GM23248 (cell line): ENCODE data around the gene NEB. TPM values are rescaled to one million over a fixed set of nuclear protein-coding genes. Genes with fewer than 3 reads are reported as not detected.

ENCODE experiments used
- DNase-seq: peaks from one replicate; pipeline ENCODE4 v3.0.0-alpha.2; 2015
- H2AFZ ChIP-seq: fragments of 200-600 bp; sonication (generic); 2 replicates; pipeline ENCODE4 v1.6.1; 2016; ENCODE audit warnings: antibody characterized with exemption
- H3F3A ChIP-seq: fragments of 200-600 bp; sonication (generic); 2 replicates; pipeline ENCODE4 v1.6.1; 2016; ENCODE audit warnings: mild to moderate bottlenecking, antibody characterized with exemption, mixed run types; ENCODE audit not compliant: insufficient read depth
- H3K27ac ChIP-seq: fragments of 200-600 bp; sonication (generic); 2 replicates; pipeline ENCODE4 v1.5.1; 2016; ENCODE audit warnings: mild to moderate bottlenecking
- H3K27me3 ChIP-seq: fragments of 200-600 bp; sonication (generic); replicated peaks from 2 replicates; pipeline ENCODE4 v1.6.1; 2016; ENCODE audit warnings: mild to moderate bottlenecking; ENCODE audit not compliant: insufficient read depth
- H3K36me3 ChIP-seq: fragments of 200-600 bp; sonication (generic); 2 replicates; pipeline ENCODE4 v1.6.1; 2016; ENCODE audit warnings: low read depth, mild to moderate bottlenecking
- H3K4me1 ChIP-seq: fragments of 200-600 bp; sonication (generic); 2 replicates; pipeline ENCODE4 v1.6.1; 2016; ENCODE audit warnings: mild to moderate bottlenecking; ENCODE audit not compliant: insufficient read depth
- H3K4me2 ChIP-seq: fragments of 200-600 bp; sonication (generic); one replicate; pipeline ENCODE4 v1.6.1; 2016; ENCODE audit warnings: mild to moderate bottlenecking; ENCODE audit not compliant: unreplicated experiment
- H3K4me3 ChIP-seq: fragments of 200-600 bp; sonication (generic); 2 replicates; pipeline ENCODE4 v1.5.1; 2016; ENCODE audit warnings: mild to moderate bottlenecking
- H3K79me2 ChIP-seq: fragments of 200-600 bp; sonication (generic); 2 replicates; pipeline ENCODE4 v1.6.1; 2016; ENCODE audit warnings: mild to moderate bottlenecking; ENCODE audit not compliant: insufficient read depth
- H3K9ac ChIP-seq: fragments of 200-600 bp; sonication (generic); 2 replicates; pipeline ENCODE4 v1.6.1; 2016; ENCODE audit warnings: mild to moderate bottlenecking
- H3K9me2 ChIP-seq: fragments of 200-600 bp; sonication (generic); 2 replicates; pipeline ENCODE4 v1.6.1; 2016; ENCODE audit warnings: mixed run types, mild to moderate bottlenecking, moderate library complexity; ENCODE audit not compliant: insufficient read depth
- H3K9me3 ChIP-seq: fragments of 200-600 bp; sonication (generic); one replicate; pipeline ENCODE4 v1.6.1; 2017; ENCODE audit warnings: low read depth
- H4K20me1 ChIP-seq: fragments of 200-600 bp; sonication (generic); 2 replicates; pipeline ENCODE4 v1.6.0; 2016; ENCODE audit not compliant: insufficient read depth
- EZH2 ChIP-seq: fragments of 200-600 bp; sonication (generic); IDR thresholded peaks from 2 replicates; pipeline ENCODE4 v1.6.1; 2018; ENCODE audit warnings: antibody characterized with exemption, mild to moderate bottlenecking; ENCODE audit not compliant: insufficient read depth, poor library complexity, severe bottlenecking
- EZH2phosphoT487 ChIP-seq: fragments of 200-600 bp; sonication (generic); IDR thresholded peaks from 2 replicates; pipeline ENCODE4 v1.6.1; 2018; ENCODE audit warnings: antibody characterized with exemption, moderate library complexity, mild to moderate bottlenecking, low read depth; ENCODE audit not compliant: insufficient read depth
- WGBS, 2 experiments: methylation state at CpG; one replicate each; pipeline ENCODE4 v1.1.6; 2015 to 2017; ENCODE audit warnings: low lambda C conversion rate in 2 of 2, low coverage in 1 of 2; ENCODE audit errors: missing lambda C conversion rate in 2 of 2; 5-methylcytosine and 5-hydroxymethylcytosine counted together
- in situ Hi-C: fragments of 300-500 bp; cut with MboI; formaldehyde crosslinking; loops from 2 replicates; pipeline ENCODE4 v1.15.0; 2020
- polyA plus RNA-seq: library from polyadenylated mRNA; unstranded; fragments of >200 nt; fragmentation: Nextera tagmentation; extraction: Ambion mirVana; gene quantifications from 2 replicates; pipeline ENCODE4 v1.2.1, GENCODE V29; 2016
- total RNA-seq: library from RNA; depleted of rRNA; stranded (reverse); fragments of >200 nt; shearing (Covaris generic); gene quantifications from 2 replicates; pipeline ENCODE4 v1.2.3, GENCODE V29; 2014

NEB gene
- total and polyA plus RNA-seq, 2 experiments from 2014 or later: 0.11 to 1.5 TPM

DNA sequence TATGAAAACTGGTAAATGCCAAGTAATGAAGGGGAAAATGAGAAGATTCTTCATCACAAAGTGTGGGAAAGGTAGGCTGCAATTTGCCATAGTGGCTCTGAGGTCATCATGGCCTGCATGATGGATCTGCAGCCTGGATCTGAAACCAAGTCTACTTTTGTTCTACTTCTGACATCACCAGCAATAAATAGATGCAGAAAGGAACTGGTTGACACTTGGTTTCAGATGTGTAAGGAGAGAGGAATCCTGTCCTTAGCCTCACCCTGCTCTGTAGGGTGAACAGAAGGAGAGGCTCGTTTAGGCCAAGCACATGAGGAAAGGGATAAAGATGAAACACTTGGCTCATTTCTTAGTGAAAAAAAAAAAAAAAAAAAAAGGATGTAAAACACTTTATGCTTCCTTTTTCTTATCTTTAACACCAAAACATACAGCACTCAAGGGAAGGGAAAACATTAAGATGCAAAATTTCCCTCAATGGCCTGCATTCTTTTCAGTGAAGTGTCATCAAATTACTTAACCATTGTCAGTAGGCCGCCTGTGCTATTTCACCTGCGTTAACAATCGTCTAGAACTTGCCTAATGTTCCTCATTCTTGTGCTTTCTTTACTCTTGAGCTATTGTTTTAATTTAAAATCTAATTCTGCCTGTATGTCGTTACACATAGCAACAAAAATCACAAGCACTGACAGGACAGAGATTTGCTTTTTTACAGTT is 3.9 kb downstream of the NEB start:
- H3K27ac ChIP-seq: peak overlapping the region; percentile 14; the same call in 1 of the 2 replicates
- 68 to 69% methylated on average over 5 of the region's 5 CpGs for WGBS, 2 experiments

GRCh38 chr2:151729837-151730236 is 4.4 kb downstream of the NEB start:
- WGBS, 2 experiments: 36 to 44% methylated on average over 1 of the region's 1 CpG

More for the DNA sequence above, 3.9 kb downstream of the NEB start:
- Histone ChIP-seq H3K4me1 (peaks cover 10% of the 10 kb centered on the region; the same call in 1 of the 2 replicates), H4K20me1 (no peaks in the 10 kb centered on the region), H2AFZ (no peak overlapping the region), H3K36me3 (no peaks in the 10 kb centered on the region), H3K9me2 (no peaks in the 10 kb centered on the region), H3K9ac (no peak overlapping the region), H3K4me2 (no peak overlapping the region), H3K79me2 (no peaks in the 10 kb centered on the region), H3K4me3 (no peak overlapping the region), H3K27me3 (no peaks in the 10 kb centered on the region), H3F3A (no peaks in the 10 kb centered on the region), H3K9me3 (no peaks in the 10 kb centered on the region)
- TF ChIP-seq EZH2: no peak
- TF ChIP-seq EZH2phosphoT487: no peak
- in situ Hi-C loops: no loop called here
- DNase-seq: peak; percentile 69

GRCh38 chr2:151729415-151729811 is 4.9 kb downstream of the NEB start:
- no peak overlapping the region for H2AFZ ChIP-seq
- H3K4me1 ChIP-seq: peaks cover 10% of the 10 kb centered on the region; the same call in 1 of the 2 replicates
- DNase-seq: no peak
- no peak overlapping the region for H3K9ac ChIP-seq
- H3K4me2 ChIP-seq: no peak overlapping the region
- no peak overlapping the region for H3K4me3 ChIP-seq
- H4K20me1 ChIP-seq: no peaks in the 10 kb centered on the region
- no peaks in the 10 kb centered on the region for H3F3A ChIP-seq
- no peaks in the 10 kb centered on the region for H3K9me2 ChIP-seq
- no peaks in the 10 kb centered on the region for H3K9me3 ChIP-seq
- H3K27ac ChIP-seq: no peak overlapping the region
- WGBS, 2 experiments: 87 to 94% methylated on average over 3 of the region's 3 CpGs
- H3K27me3 ChIP-seq: no peaks in the 10 kb centered on the region
- TF ChIP-seq EZH2phosphoT487: no peak
- no peak for TF ChIP-seq EZH2
- in situ Hi-C loops: no loop called here
- H3K36me3 ChIP-seq: no peaks in the 10 kb centered on the region
- no peaks in the 10 kb centered on the region for H3K79me2 ChIP-seq

More at GRCh38 chr2:151729837-151730236, 4.4 kb downstream of the NEB start:
- Histone ChIP-seq H3K27ac (peak overlapping the region; percentile 14; the same call in 1 of the 2 replicates), H3K9me2 (no peaks in the 10 kb centered on the region), H3K4me3 (no peak overlapping the region), H3K79me2 (no peaks in the 10 kb centered on the region), H3K27me3 (no peaks in the 10 kb centered on the region), H3K4me2 (no peak overlapping the region), H3K9ac (no peak overlapping the region; the same call in 1 of the 2 replicates), H4K20me1 (no peaks in the 10 kb centered on the region), H3F3A (no peaks in the 10 kb centered on the region), H2AFZ (no peak overlapping the region), H3K4me1 (peaks cover 10% of the 10 kb centered on the region; the same call in 1 of the 2 replicates), H3K9me3 (no peaks in the 10 kb centered on the region), H3K36me3 (no peaks in the 10 kb centered on the region)
- no peak for DNase-seq
- no peak for TF ChIP-seq EZH2phosphoT487
- in situ Hi-C loops: no loop called here

DNA sequence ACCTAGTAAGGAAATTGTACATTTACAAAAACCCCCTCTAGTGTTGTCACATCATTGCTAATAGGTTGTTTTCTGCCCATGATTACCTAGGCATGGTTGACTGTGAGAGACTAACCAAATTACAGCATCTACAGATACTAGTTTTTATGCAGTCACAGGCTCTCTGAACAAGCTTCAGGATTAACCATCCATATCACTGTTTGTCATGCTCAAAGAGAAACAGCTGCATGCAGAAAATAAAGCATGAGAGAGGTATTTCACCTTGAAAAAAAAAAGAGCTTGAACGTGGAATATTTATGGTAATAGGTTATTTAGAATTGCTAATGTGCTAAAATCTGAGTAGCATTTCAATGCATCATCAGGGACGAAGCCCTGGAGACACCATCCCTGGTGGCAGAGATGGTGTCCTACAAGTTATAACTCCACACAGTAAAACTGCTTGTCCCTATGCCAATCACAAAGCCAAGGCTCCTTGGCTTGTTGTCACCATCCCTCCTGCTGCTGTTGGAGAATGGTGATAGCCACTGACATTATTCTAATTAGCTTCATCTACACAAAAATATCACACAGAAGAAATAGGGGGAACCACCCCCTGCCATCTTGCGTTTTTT is 5.4 kb downstream of the NEB start:
- Histone ChIP-seq H3F3A (no peaks in the 10 kb centered on the region), H3K9me3 (no peaks in the 10 kb centered on the region), H2AFZ (no peak overlapping the region), H3K79me2 (no peaks in the 10 kb centered on the region), H4K20me1 (no peaks in the 10 kb centered on the region), H3K27me3 (no peaks in the 10 kb centered on the region), H3K4me1 (peaks cover 10% of the 10 kb centered on the region; the same call in 1 of the 2 replicates), H3K27ac (no peak overlapping the region), H3K4me3 (no peak overlapping the region), H3K9me2 (no peaks in the 10 kb centered on the region), H3K4me2 (no peak overlapping the region), H3K9ac (no peak overlapping the region), H3K36me3 (no peaks in the 10 kb centered on the region)
- in situ Hi-C loops: no loop called here
- DNase-seq: no peak
- TF ChIP-seq EZH2: no peak
- TF ChIP-seq EZH2phosphoT487: no peak
- 66 to 71% methylated on average over 3 of the region's 3 CpGs for WGBS, 2 experiments
